ENCODE measurements around the gene ANKRD52.

DNA sequence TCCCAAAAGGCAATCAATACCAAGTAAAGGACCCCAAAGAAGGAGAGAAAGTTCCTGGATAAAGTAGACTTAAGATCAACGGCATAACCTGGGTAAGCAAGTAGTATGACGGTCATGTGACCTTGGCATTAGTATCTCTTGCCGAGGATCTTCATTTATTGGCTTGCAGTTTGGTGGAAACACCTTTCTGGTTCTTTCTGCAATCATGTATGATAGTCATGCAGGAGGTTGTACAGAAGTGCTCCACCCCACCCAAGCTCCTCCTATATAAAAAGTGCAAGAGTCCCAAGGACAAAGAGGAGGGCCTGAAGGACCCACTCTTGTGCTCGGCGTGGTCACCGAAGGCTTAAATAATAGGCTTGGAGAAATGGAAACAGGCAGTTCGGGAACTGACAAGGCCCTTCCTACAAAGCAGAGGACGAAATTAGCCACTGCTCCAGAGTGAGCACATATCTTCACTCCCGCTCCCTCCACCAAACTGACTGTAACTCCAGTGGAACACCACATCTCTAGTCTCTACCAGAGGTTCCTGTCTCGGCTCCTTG is 41.2 kb upstream of the ANKRD52 start:
- no peak for TF ChIP-seq CTCF (IDR thresholded peaks at IDR 0.05)
- no peak for TF ChIP-seq POLR2A (IDR thresholded peaks at IDR 0.05)
